ENCODE data around the gene CARMIL3.
"Not testable (repeated sequence)": the region's sequence is repeated elsewhere in the genome, so short reads cannot be mapped to it uniquely, and the experiment has no call there.

The CARMIL3 gene

GRCh38 chr14:24098927-24099813 lies 47.4 kb downstream of the CARMIL3 start:
- DNase-seq = no peak

- DNase-seq = no peak
Observed at GRCh38 chr14:24100197-24100981, 48.6 kb downstream of the CARMIL3 start.

- DNase-seq = no peak
Observed at GRCh38 chr14:24100982-24101494, 49.2 kb downstream of the CARMIL3 start.

- no peak for DNase-seq
Observed at GRCh38 chr14:24102357-24103048, 50.7 kb downstream of the CARMIL3 start.

- no peak for DNase-seq
Observed at GRCh38 chr14:24103451-24103850, 51.6 kb downstream of the CARMIL3 start.

GRCh38 chr14:24105609-24106239 lies 53.9 kb downstream of the CARMIL3 start:
- DNase-seq = not testable (repeated sequence)

GRCh38 chr14:24106672-24107271 lies 55.0 kb downstream of the CARMIL3 start:
- no peak for DNase-seq

- no peak for DNase-seq
Observed at GRCh38 chr14:24108336-24108874, 56.6 kb downstream of the CARMIL3 start.

GRCh38 chr14:24110060-24110459 lies 58.3 kb downstream of the CARMIL3 start:
- DNase-seq = no peak

GRCh38 chr14:24110523-24110922 lies 58.7 kb downstream of the CARMIL3 start:
- DNase-seq = no peak

- DNase-seq = no peak
Observed at GRCh38 chr14:24113379-24113800, 61.6 kb downstream of the CARMIL3 start.

GRCh38 chr14:24113801-24114531 lies 62.2 kb downstream of the CARMIL3 start:
- peak; percentile 80 for DNase-seq

GRCh38 chr14:24114532-24115421 lies 63.0 kb downstream of the CARMIL3 start, which contains the start of the genes DCAF11 and NRL:
Gene DCAF11, plus strand, starts transcription at chr14:24114777. Its CDS starts 818 bp downstream, at chr14:24115595.
Gene NRL, minus strand, starts transcription at chr14:24114949. Its CDS starts 32,101 bp downstream, at chr14:24082848.
- peak; percentile 99 for DNase-seq

GRCh38 chr14:24115422-24116127 lies 63.8 kb downstream of the CARMIL3 start:
- DNase-seq = no peak

GRCh38 chr14:24116128-24116814 lies 64.5 kb downstream of the CARMIL3 start:
- no peak for DNase-seq

- no peak for DNase-seq
Observed at GRCh38 chr14:24117179-24117578, 65.4 kb downstream of the CARMIL3 start.
